GM12891 (cell line): ENCODE measurements around the gene ZBTB20.

Experiments
- DNase-seq: peaks from one replicate; pipeline ENCODE4 v3.0.0; 2011; ENCODE audit warnings: low spot score; ENCODE audit not compliant: insufficient read length
- FAIRE-seq: peaks from 2 replicates; lab custom pipeline; 2011; peaks lifted over from hg19 to GRCh38; lab: Jason Lieb, UNC
- PAX5 ChIP-seq: IDR thresholded peaks from 2 replicates; pipeline ENCODE4 v1.6.1; 2011; ENCODE audit warnings: low read length, moderate library complexity, mild to moderate bottlenecking; ENCODE audit not compliant: insufficient read depth, severe bottlenecking
- POLR2A ChIP-seq: IDR thresholded peaks from 2 replicates; pipeline ENCODE4 v1.6.1; 2011; ENCODE audit warnings: low read depth, low read length, control low read depth
- POLR2AphosphoS5 ChIP-seq: IDR thresholded peaks from 2 replicates; pipeline ENCODE4 v1.6.1; 2011; ENCODE audit warnings: low read depth, low read length, control low read depth
- POU2F2 ChIP-seq: IDR thresholded peaks from 2 replicates; pipeline ENCODE4 v1.6.1; 2011; ENCODE audit warnings: low read depth, mild to moderate bottlenecking, control low read depth, low read length, moderate library complexity
- SPI1 ChIP-seq: IDR thresholded peaks from 2 replicates; pipeline ENCODE4 v1.6.1; 2011; ENCODE audit warnings: low read depth, low read length, control low read depth
- TAF1 ChIP-seq: IDR thresholded peaks from 2 replicates; pipeline ENCODE4 v1.6.1; 2011; ENCODE audit warnings: low read depth, low read length, control low read depth

The ZBTB20 gene

GRCh38 chr3:114866430-114866829 is 280.7 kb downstream of the ZBTB20 start:
- TF ChIP-seq POLR2AphosphoS5 (no peak), POU2F2 (no peak), TAF1 (no peak), SPI1 (no peak), POLR2A (no peak), PAX5 (no peak)
- no peak for FAIRE-seq
- DNase-seq, result no peak

GRCh38 chr3:114864970-114865369 is 282.1 kb downstream of the ZBTB20 start:
- no peak for DNase-seq
- FAIRE-seq, result no peak
- no peak for TF ChIP-seq SPI1
- no peak for TF ChIP-seq POLR2AphosphoS5
- TF ChIP-seq PAX5, result no peak
- no peak for TF ChIP-seq POU2F2
- TF ChIP-seq POLR2A, result no peak
- no peak for TF ChIP-seq TAF1

GRCh38 chr3:114863848-114864247 is 283.2 kb downstream of the ZBTB20 start:
- FAIRE-seq (no peak), DNase-seq (no peak)
- no peak for TF ChIP-seq SPI1
- TF ChIP-seq POLR2A, result no peak
- no peak for TF ChIP-seq TAF1
- TF ChIP-seq POLR2AphosphoS5, result no peak
- no peak for TF ChIP-seq POU2F2
- TF ChIP-seq PAX5, result no peak

GRCh38 chr3:114861666-114862065 is 285.4 kb downstream of the ZBTB20 start:
- TF ChIP-seq POLR2A, result no peak
- no peak for TF ChIP-seq POU2F2
- no peak for TF ChIP-seq SPI1
- no peak for TF ChIP-seq PAX5
- no peak for TF ChIP-seq TAF1
- TF ChIP-seq POLR2AphosphoS5, result no peak
- DNase-seq (no peak), FAIRE-seq (no peak)

- FAIRE-seq (peak; percentile 57), DNase-seq (no peak)
- no peak for TF ChIP-seq POLR2A
- TF ChIP-seq SPI1, result no peak
- no peak for TF ChIP-seq TAF1
- TF ChIP-seq POLR2AphosphoS5, result no peak
- TF ChIP-seq POU2F2, result no peak
- no peak for TF ChIP-seq PAX5
Measured at GRCh38 chr3:114860531-114860930, 286.6 kb downstream of the ZBTB20 start.

- TF ChIP-seq POLR2AphosphoS5 (no peak), POLR2A (no peak), TAF1 (no peak), PAX5 (no peak), SPI1 (no peak), POU2F2 (no peak)
- no peak for FAIRE-seq
- DNase-seq, result no peak
Measured at GRCh38 chr3:114858329-114858728, 288.8 kb downstream of the ZBTB20 start.

- no peak for DNase-seq
- FAIRE-seq, result peak; percentile 5
- no peak for TF ChIP-seq PAX5
- no peak for TF ChIP-seq POLR2AphosphoS5
- no peak for TF ChIP-seq POU2F2
- TF ChIP-seq SPI1, result no peak
- TF ChIP-seq POLR2A, result no peak
- TF ChIP-seq TAF1, result no peak
Measured at GRCh38 chr3:114857299-114857701, 289.8 kb downstream of the ZBTB20 start.

GRCh38 chr3:114856835-114857234 is 290.3 kb downstream of the ZBTB20 start:
- no peak for TF ChIP-seq TAF1
- TF ChIP-seq POU2F2, result no peak
- 0 out of 2 replicates have a peak, but pooled peaks have one; percentile 19 for TF ChIP-seq SPI1

GRCh38 chr3:114855839-114856238 is 291.2 kb downstream of the ZBTB20 start:
- peak; percentile 35 for FAIRE-seq
- no peak for TF ChIP-seq POLR2AphosphoS5
- TF ChIP-seq POLR2A, result no peak
- no peak for TF ChIP-seq PAX5
- no peak for TF ChIP-seq SPI1
- no peak for TF ChIP-seq TAF1
- no peak for TF ChIP-seq POU2F2
- no peak for DNase-seq

More at GRCh38 chr3:114856835-114857234, 290.3 kb downstream of the ZBTB20 start:
- DNase-seq (no peak), FAIRE-seq (no peak)

- TF ChIP-seq POLR2A, result no peak
- TF ChIP-seq SPI1, result no peak
- no peak for TF ChIP-seq POU2F2
- no peak for TF ChIP-seq PAX5
- TF ChIP-seq POLR2AphosphoS5, result no peak
- no peak for TF ChIP-seq TAF1
- no peak for DNase-seq
- FAIRE-seq, result no peak
Measured at GRCh38 chr3:114852966-114853365, 294.1 kb downstream of the ZBTB20 start.
